ENCODE data around the gene PBRM1. TPM values are rescaled to one million over a fixed set of nuclear protein-coding genes. Genes with fewer than 3 reads are reported as not detected.

The PBRM1 gene
- total and polyA plus RNA-seq, 2 donors (not counting 1 experiment from before 2014, with no cell fraction given) = 37.2 to 97.3 TPM

GRCh38 chr3:52723935-52724334, 38.2 kb upstream of the PBRM1 start:
- H3K9ac ChIP-seq (ENCODE audit: insufficient read depth, low read length) = no peak overlapping the region
- no peak overlapping the region for H3K4me2 ChIP-seq (ENCODE audit: extremely low read depth, insufficient read depth, low read length)
- H2AFZ ChIP-seq (ENCODE audit: low read length) = no peak overlapping the region
- H3K9me3 ChIP-seq (ENCODE audit: control insufficient read depth, insufficient read depth, low read depth, low read length) = no peaks in the 10 kb centered on the region
- no peaks in the 10 kb centered on the region for H3K27me3 ChIP-seq (ENCODE audit: control insufficient read depth, insufficient read depth, low read length)
- H4K20me1 ChIP-seq (ENCODE audit: control insufficient read depth, extremely low read depth, insufficient read depth, low read length) = no peaks in the 10 kb centered on the region
- no peaks in the 10 kb centered on the region for H3K4me1 ChIP-seq (ENCODE audit: control insufficient read depth, extremely low read depth, insufficient read depth, low read length)
- H3K27ac ChIP-seq (ENCODE audit: insufficient read depth, low read length) = no peak overlapping the region
- TF ChIP-seq EZH2 (IDR thresholded peaks at IDR 0.05; ENCODE audit: low read length, missing control alignments) (no peak), CTCF (conservative IDR thresholded peaks at IDR 0.05 in 1 of 2, IDR thresholded peaks at IDR 0.05 in 1 of 2; ENCODE audit: low read depth in 1 of 2, low read length in 2 of 2) (no peak)
- no peaks in the 10 kb centered on the region for H3K79me2 ChIP-seq (ENCODE audit: control insufficient read depth, insufficient read depth, low read length)
- no peaks in the 10 kb centered on the region for H3K36me3 ChIP-seq (ENCODE audit: control insufficient read depth, insufficient read depth, low read length)
- no peak overlapping the region for H3K4me3 ChIP-seq (replicated peaks in 1 of 4; ENCODE audit: control extremely low read depth in 1 of 4, insufficient read depth in 1 of 4, low read depth in 3 of 4, low read length in 4 of 4)
- no peak for DNase-seq (ENCODE audit: low read depth in 2 of 2)

GRCh38 chr3:52722491-52722890, 36.8 kb upstream of the PBRM1 start:
- Histone ChIP-seq H3K9ac (ENCODE audit: insufficient read depth, low read length) (no peak overlapping the region), H3K27me3 (ENCODE audit: control insufficient read depth, insufficient read depth, low read length) (no peaks in the 10 kb centered on the region), H3K36me3 (ENCODE audit: control insufficient read depth, insufficient read depth, low read length) (no peaks in the 10 kb centered on the region), H3K9me3 (ENCODE audit: control insufficient read depth, insufficient read depth, low read depth, low read length) (no peaks in the 10 kb centered on the region), H4K20me1 (ENCODE audit: control insufficient read depth, extremely low read depth, insufficient read depth, low read length) (no peaks in the 10 kb centered on the region), H3K79me2 (ENCODE audit: control insufficient read depth, insufficient read depth, low read length) (no peaks in the 10 kb centered on the region), H3K27ac (ENCODE audit: insufficient read depth, low read length) (no peak overlapping the region), H3K4me2 (ENCODE audit: extremely low read depth, insufficient read depth, low read length) (no peak overlapping the region), H3K4me3 (replicated peaks in 1 of 4; ENCODE audit: control extremely low read depth in 1 of 4, insufficient read depth in 1 of 4, low read depth in 3 of 4, low read length in 4 of 4) (no peak overlapping the region), H2AFZ (ENCODE audit: low read length) (no peak overlapping the region), H3K4me1 (ENCODE audit: control insufficient read depth, extremely low read depth, insufficient read depth, low read length) (no peaks in the 10 kb centered on the region)
- no peak for TF ChIP-seq EZH2 (IDR thresholded peaks at IDR 0.05; ENCODE audit: low read length, missing control alignments)
- TF ChIP-seq CTCF (conservative IDR thresholded peaks at IDR 0.05 in 1 of 2, IDR thresholded peaks at IDR 0.05 in 1 of 2; ENCODE audit: low read depth in 1 of 2, low read length in 2 of 2) = no peak
- DNase-seq (ENCODE audit: low read depth in 2 of 2) = no peak

GRCh38 chr3:52721730-52722008, 36.0 kb upstream of the PBRM1 start:
- Histone ChIP-seq H3K27ac (ENCODE audit: insufficient read depth, low read length) (no peak overlapping the region), H3K4me2 (ENCODE audit: extremely low read depth, insufficient read depth, low read length) (no peak overlapping the region), H3K79me2 (ENCODE audit: control insufficient read depth, insufficient read depth, low read length) (no peaks in the 10 kb centered on the region), H3K4me1 (ENCODE audit: control insufficient read depth, extremely low read depth, insufficient read depth, low read length) (no peaks in the 10 kb centered on the region), H3K9ac (ENCODE audit: insufficient read depth, low read length) (no peak overlapping the region), H3K4me3 (replicated peaks in 1 of 4; ENCODE audit: control extremely low read depth in 1 of 4, insufficient read depth in 1 of 4, low read depth in 3 of 4, low read length in 4 of 4) (no peak overlapping the region), H2AFZ (ENCODE audit: low read length) (no peak overlapping the region), H3K36me3 (ENCODE audit: control insufficient read depth, insufficient read depth, low read length) (no peaks in the 10 kb centered on the region), H3K27me3 (ENCODE audit: control insufficient read depth, insufficient read depth, low read length) (no peaks in the 10 kb centered on the region), H4K20me1 (ENCODE audit: control insufficient read depth, extremely low read depth, insufficient read depth, low read length) (no peaks in the 10 kb centered on the region), H3K9me3 (ENCODE audit: control insufficient read depth, insufficient read depth, low read depth, low read length) (no peaks in the 10 kb centered on the region)
- DNase-seq (ENCODE audit: low read depth in 2 of 2) = no peak
- no peak for TF ChIP-seq CTCF (conservative IDR thresholded peaks at IDR 0.05 in 1 of 2, IDR thresholded peaks at IDR 0.05 in 1 of 2; ENCODE audit: low read depth in 1 of 2, low read length in 2 of 2)
- no peak for TF ChIP-seq EZH2 (IDR thresholded peaks at IDR 0.05; ENCODE audit: low read length, missing control alignments)

All from fibroblast of lung (primary cell).